Testis (tissue), 2 donors: ENCODE data around the gene DTX3L.

Source experiments
- POLR2A ChIP-seq: fragments of 450-650 bp; IDR thresholded peaks from one replicate; pipeline ENCODE4 v1.6.1; 2017; ENCODE audit warnings: antibody characterized with exemption, mild to moderate bottlenecking, moderate library complexity
- TF ChIP-seq, protein P1 (sequence below), 3 experiments: fragments of 450-650 bp in 2 of 3; fragments of 200-600 bp in 1 of 3; sonication (generic) in 1 of 3; IDR thresholded peaks; one replicate each; pipeline ENCODE4 v1.5.1; 2016 to 2019; ENCODE audit warnings: antibody characterized with exemption in 3 of 3, mild to moderate bottlenecking in 2 of 3, moderate library complexity in 1 of 3

GRCh38 chr3:122608916-122609315 is 44.8 kb downstream of the DTX3L start:
- no peak for TF ChIP-seq POLR2A
- TF ChIP-seq, protein P1, sequence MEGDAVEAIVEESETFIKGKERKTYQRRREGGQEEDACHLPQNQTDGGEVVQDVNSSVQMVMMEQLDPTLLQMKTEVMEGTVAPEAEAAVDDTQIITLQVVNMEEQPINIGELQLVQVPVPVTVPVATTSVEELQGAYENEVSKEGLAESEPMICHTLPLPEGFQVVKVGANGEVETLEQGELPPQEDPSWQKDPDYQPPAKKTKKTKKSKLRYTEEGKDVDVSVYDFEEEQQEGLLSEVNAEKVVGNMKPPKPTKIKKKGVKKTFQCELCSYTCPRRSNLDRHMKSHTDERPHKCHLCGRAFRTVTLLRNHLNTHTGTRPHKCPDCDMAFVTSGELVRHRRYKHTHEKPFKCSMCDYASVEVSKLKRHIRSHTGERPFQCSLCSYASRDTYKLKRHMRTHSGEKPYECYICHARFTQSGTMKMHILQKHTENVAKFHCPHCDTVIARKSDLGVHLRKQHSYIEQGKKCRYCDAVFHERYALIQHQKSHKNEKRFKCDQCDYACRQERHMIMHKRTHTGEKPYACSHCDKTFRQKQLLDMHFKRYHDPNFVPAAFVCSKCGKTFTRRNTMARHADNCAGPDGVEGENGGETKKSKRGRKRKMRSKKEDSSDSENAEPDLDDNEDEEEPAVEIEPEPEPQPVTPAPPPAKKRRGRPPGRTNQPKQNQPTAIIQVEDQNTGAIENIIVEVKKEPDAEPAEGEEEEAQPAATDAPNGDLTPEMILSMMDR (IDR thresholded peaks at IDR 0.05): no peak
